ENCODE results near the gene CERK. TPM values are rescaled to one million over a fixed set of nuclear protein-coding genes. Genes with fewer than 3 reads are reported as not detected.

CERK gene
- total RNA-seq, 1 donor from 2014 or later: 29.5 TPM

DNA sequence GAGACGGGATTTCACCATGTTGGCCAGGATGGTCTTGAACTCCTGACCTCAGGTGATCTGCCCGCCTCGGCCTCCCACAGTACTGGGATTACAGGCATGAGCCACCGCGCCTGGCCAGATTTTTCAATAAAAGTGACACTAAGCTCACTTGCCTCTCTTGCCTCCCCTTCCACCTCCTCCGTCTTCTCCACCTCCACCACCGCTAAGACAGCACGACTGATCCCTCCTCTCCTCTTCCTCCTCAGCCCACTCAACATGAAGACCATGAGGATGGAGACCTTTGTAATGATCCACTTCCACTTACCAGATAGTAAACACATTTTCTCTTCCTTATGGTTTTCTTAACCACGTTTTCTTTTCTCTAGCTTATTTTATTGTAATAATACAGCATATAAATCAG is 14.2 kb downstream of the CERK start:
- Histone ChIP-seq H3K36me3 (ENCODE audit: control insufficient read depth, insufficient read depth, low read length) (peaks cover 4% of the 10 kb centered on the region), H3K4me3 (ENCODE audit: low read depth, low read length) (no peak overlapping the region), H3K27me3 (ENCODE audit: control insufficient read depth, insufficient read depth, low read length) (no peaks in the 10 kb centered on the region)
- FAIRE-seq: no peak
- TF ChIP-seq, protein P1, sequence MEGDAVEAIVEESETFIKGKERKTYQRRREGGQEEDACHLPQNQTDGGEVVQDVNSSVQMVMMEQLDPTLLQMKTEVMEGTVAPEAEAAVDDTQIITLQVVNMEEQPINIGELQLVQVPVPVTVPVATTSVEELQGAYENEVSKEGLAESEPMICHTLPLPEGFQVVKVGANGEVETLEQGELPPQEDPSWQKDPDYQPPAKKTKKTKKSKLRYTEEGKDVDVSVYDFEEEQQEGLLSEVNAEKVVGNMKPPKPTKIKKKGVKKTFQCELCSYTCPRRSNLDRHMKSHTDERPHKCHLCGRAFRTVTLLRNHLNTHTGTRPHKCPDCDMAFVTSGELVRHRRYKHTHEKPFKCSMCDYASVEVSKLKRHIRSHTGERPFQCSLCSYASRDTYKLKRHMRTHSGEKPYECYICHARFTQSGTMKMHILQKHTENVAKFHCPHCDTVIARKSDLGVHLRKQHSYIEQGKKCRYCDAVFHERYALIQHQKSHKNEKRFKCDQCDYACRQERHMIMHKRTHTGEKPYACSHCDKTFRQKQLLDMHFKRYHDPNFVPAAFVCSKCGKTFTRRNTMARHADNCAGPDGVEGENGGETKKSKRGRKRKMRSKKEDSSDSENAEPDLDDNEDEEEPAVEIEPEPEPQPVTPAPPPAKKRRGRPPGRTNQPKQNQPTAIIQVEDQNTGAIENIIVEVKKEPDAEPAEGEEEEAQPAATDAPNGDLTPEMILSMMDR (IDR thresholded peaks at IDR 0.05; ENCODE audit: insufficient read depth, low read length, severe bottlenecking): no peak
- no peak for DNase-seq (ENCODE audit: low read depth)

DNA sequence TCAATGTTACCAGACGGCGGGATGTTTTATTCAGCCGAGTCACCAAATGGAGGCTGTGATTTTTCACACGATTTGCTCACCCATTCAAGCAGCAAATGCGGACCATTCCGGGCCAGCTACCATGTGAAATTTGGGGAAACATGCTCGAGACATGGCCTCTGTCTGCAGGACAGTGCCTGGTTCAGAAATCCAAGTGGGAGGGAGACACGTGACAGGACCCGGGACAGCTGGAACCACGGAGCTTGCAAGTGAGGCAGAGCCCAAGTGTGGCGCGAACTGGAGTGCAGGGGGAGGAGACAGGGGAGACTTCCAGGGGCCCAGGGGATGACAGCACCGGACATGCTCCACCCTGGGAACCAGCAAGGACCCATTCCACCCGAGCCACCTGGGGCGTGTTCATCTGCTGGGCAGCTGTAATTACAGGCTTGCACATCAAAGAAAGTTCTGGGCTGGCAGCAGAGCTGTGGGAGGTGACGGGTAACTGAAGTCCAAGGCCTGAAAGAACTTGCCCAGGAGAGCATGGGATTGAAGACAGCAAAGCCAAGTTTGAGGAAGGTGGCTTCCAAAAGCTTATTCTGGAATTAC is 16.5 kb downstream of the CERK start:
- H3K4me3 ChIP-seq (ENCODE audit: low read depth, low read length): no peak overlapping the region
- DNase-seq (ENCODE audit: low read depth) (peak; percentile 43), FAIRE-seq (peak; percentile 86)
- peaks cover 2% of the 10 kb centered on the region for H3K36me3 ChIP-seq (ENCODE audit: control insufficient read depth, insufficient read depth, low read length)
- TF ChIP-seq, protein P1 (IDR thresholded peaks at IDR 0.05; ENCODE audit: insufficient read depth, low read length, severe bottlenecking): no peak
- H3K27me3 ChIP-seq (ENCODE audit: control insufficient read depth, insufficient read depth, low read length): no peaks in the 10 kb centered on the region

DNA sequence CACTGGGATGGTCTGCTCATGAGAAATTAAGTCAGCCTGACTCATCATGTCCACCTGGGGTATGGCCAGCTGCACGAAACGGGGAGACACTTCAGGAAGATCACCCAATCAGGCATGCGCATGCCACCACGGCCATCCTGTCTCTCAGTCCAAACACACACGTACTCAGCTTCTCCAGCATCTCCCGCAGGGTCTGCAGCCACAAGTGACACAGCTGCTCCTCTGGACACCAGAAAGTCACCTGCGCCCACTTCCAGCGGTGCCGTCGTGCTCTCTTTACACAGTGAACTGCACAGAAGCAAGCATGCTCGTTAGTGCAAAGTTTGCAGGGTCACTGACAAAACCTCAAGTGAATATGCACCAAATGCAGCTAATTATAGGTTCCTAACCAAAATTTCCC is 18.1 kb downstream of the CERK start:
- Histone ChIP-seq H3K27me3 (ENCODE audit: control insufficient read depth, insufficient read depth, low read length) (no peaks in the 10 kb centered on the region), H3K4me3 (ENCODE audit: low read depth, low read length) (no peak overlapping the region), H3K36me3 (ENCODE audit: control insufficient read depth, insufficient read depth, low read length) (peaks cover 2% of the 10 kb centered on the region)
- TF ChIP-seq, protein P1 (IDR thresholded peaks at IDR 0.05; ENCODE audit: insufficient read depth, low read length, severe bottlenecking): no peak
- DNase-seq (ENCODE audit: low read depth) (no peak), FAIRE-seq (no peak)

DNA sequence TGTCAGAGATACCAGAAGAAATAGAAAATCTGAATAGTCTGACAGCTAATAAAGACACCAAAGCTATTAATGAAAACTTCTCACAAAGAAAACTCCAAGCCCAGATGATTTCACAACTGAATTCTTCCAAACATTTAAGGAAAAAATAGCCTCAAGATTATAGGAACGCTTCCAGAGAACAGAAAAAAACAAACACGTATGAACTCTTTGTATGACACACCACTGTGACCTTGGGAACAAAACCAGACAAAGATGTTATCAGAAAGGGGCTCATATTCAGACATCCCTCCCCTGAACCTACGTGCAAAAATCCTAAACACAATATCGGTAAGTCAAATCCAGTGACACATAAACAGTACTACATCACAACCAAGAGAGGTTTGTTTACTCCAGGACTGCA is 23.5 kb downstream of the CERK start:
- no peaks in the 10 kb centered on the region for H3K27me3 ChIP-seq (ENCODE audit: control insufficient read depth, insufficient read depth, low read length)
- H3K4me3 ChIP-seq (ENCODE audit: low read depth, low read length): no peak overlapping the region
- FAIRE-seq (no peak), DNase-seq (ENCODE audit: low read depth) (no peak)
- TF ChIP-seq, protein P1 (IDR thresholded peaks at IDR 0.05; ENCODE audit: insufficient read depth, low read length, severe bottlenecking): no peak
- peaks cover 1% of the 10 kb centered on the region for H3K36me3 ChIP-seq (ENCODE audit: control insufficient read depth, insufficient read depth, low read length)

DNA sequence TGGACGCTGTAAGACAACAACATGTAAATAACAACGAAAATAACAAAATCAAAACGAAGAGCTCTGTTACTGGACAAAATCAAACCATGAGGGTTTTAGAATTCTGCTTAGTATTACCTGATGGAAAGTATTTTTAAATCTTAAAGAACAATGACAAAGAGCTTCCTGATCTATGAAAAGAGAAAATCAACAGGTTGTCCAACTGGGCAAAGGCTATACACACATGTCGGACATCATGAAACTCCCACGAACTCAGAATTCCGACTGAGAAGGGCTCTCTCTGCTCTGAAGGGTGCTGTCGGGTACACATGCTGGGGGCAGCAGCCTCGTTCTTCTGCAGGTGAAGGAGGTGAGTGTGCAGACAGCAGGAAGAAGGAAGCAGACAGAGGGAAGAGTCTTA is 25.8 kb downstream of the CERK start:
- no peaks in the 10 kb centered on the region for H3K27me3 ChIP-seq (ENCODE audit: control insufficient read depth, insufficient read depth, low read length)
- no peak overlapping the region for H3K4me3 ChIP-seq (ENCODE audit: low read depth, low read length)
- TF ChIP-seq, protein P1 (IDR thresholded peaks at IDR 0.05; ENCODE audit: insufficient read depth, low read length, severe bottlenecking): no peak
- DNase-seq (ENCODE audit: low read depth) (no peak), FAIRE-seq (no peak)
- H3K36me3 ChIP-seq (ENCODE audit: control insufficient read depth, insufficient read depth, low read length): peaks cover 10% of the 10 kb centered on the region

DNA sequence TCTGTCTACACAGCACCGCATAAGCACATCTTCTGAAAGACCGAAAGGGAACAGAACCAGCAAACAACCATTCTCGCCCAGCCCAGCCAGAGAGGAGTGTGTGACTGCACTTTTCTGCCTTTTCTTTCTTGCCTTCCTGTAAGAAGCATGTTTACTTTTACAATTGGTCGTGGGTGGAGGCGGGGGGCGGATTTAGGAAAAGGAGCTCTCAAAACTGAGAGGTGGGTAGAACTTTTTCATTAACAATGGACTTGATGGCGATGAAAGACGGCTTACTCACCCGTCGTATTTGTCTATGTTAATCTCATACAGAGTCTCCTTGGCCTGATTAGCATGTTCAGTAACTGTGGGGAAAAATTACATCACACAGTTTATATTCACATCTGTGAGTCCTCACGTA is 27.2 kb downstream of the CERK start:
- H3K27me3 ChIP-seq (ENCODE audit: control insufficient read depth, insufficient read depth, low read length): no peaks in the 10 kb centered on the region
- H3K4me3 ChIP-seq (ENCODE audit: low read depth, low read length): no peak overlapping the region
- FAIRE-seq: no peak
- peaks cover 17% of the 10 kb centered on the region for H3K36me3 ChIP-seq (ENCODE audit: control insufficient read depth, insufficient read depth, low read length)
- TF ChIP-seq, protein P1 (IDR thresholded peaks at IDR 0.05; ENCODE audit: insufficient read depth, low read length, severe bottlenecking): no peak
- peak; percentile 94 for DNase-seq (ENCODE audit: low read depth)
